Renal cortical epithelial cell (primary cell): ENCODE data around the gene CTXN2. TPM values are rescaled to one million over a fixed set of nuclear protein-coding genes. Genes with fewer than 3 reads are reported as not detected.

Experiments used
- DNase-seq: peaks from one replicate; pipeline ENCODE4 v3.0.0-alpha.2; 2011; ENCODE audit warnings: low read depth
- total RNA-seq: library from RNA; depleted of rRNA; stranded (reverse); fragments of >200 nt; gene quantifications from 2 replicates; pipeline ENCODE4 v1.2.3, GENCODE V29; 2014

CTXN2 gene
- total RNA-seq = 0.05 TPM in 1 of 2 replicates, not detected in the other

DNA sequence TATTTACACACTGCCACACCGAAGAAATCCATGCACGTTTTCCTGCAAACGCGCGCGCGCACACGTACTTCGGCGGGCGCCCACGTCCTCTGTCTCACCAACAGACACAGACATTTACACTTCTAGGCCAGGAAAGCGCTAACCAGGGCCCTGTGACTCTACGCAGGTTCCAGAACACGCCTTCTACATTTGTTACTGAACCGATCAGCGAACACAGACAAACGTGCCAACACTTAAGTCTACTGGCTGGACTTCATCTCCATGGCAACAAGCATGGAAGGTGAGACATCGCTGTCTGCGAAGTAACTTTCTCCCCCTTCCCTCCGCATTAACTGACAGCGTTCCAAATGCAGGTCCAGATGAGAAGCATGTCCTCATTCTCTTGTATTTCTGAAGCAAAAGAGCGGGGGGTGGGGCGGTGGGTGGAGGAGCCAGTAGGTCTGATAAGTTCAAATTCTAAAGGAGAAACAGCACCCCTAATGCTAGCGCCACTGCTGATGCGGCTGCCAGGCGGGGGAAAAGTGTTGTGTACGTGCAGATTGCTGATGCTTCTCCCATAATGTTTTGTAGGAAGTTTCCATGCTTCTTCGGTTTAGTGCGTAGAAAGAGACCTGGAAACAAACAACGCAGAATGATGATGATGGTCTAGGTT lies at the start of gene CTXN2:
Gene CTXN2, plus strand, starts transcription at position 92 of the 652 bp plus-strand sequence. CDS start 9,636 bp downstream, outside the sequence.
- DNase-seq = peak; percentile 36

DNA sequence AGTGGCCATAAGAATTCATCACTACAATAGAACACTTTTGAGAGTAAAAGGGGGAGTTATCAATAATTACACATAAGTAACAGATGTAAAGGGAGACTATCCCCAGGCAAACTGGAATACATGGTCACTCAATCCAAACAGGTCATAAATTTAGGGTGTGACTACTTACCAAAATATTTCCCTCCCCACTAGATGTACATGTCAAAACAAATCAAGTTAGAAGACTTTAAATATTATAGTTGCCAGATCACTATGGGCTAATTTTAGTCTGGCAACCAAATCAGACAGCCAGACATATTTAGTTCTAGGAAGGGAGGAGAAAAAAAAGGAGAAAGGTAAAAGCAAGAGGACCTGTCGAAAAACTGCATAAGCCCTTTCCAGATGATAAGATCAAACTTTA lies 47.6 kb upstream of the CTXN2 start:
- no peak for DNase-seq

DNA sequence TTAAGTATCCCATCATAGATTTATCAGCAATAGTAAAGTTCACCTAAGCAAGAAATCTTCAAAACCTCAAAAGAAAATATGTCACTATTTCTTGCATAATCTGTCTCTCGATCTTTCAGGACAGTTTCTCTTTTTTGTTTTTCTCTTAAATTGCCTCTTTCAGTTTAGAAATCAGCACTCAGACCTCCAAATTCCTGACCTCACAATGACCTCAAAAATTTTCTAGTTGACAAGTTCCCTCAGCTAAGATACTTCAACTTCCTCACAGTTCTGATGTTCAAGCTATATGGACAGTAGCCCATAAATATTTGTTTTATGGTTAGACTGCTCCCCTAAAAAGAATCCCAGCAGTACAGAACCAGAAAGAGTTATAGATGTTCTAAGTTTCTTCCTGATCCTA lies 46.6 kb upstream of the CTXN2 start:
- no peak for DNase-seq

DNA sequence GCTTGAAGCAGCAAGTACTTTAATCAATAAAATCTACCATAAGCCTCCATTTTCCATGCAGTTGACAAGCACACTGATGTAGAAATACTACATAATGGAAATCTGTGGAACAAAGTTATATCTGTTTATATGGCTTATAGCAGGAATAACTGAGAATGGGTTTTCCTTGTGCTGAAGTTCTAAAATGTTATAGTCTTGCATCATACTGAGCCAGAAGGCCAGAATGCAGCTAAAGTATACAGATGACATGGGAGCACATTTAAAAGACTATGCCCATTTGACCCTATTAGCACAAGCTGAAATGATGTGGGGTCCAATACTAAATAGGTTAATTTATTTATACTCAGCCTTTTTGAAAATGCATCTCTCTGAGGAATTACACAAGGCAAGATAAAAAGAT lies 45.5 kb upstream of the CTXN2 start:
- DNase-seq = no peak

DNA sequence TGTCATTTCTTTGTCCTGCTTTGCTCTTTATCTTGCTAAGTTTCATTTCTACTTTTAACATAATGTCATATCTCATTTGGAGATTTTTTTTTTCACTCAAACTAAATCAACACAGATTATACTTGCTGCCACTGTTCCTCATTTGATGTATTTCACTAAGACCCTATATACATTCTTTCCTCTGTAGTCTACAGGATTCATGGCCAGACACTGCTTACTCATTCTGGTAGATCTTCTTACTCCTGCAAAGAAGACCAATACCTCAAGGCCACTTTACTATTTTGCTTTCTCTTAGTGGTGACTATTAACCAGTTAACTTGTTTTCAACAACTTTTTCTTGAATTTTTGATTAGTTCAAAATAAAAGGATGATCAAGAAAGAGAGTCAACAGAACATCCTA lies 44.1 kb upstream of the CTXN2 start:
- no peak for DNase-seq

DNA sequence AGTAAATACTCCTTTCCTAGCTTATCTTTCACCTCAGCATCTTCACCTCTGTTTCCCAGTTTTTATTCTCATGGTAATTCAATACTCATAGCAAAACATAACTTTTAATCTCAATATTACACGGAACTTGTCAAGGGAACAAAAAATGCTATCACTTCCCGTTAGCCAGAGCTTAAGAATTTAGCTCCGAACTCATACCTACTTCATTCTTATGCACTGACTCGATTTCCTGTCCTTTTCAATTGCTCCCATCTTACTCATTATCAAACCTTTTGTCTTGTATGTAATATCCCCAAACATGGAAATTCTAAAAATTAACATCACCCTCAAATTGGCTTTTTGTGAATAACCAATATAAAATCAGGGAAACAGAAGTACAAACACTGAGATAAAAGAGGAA lies 41.6 kb upstream of the CTXN2 start:
- DNase-seq = peak; percentile 34

DNA sequence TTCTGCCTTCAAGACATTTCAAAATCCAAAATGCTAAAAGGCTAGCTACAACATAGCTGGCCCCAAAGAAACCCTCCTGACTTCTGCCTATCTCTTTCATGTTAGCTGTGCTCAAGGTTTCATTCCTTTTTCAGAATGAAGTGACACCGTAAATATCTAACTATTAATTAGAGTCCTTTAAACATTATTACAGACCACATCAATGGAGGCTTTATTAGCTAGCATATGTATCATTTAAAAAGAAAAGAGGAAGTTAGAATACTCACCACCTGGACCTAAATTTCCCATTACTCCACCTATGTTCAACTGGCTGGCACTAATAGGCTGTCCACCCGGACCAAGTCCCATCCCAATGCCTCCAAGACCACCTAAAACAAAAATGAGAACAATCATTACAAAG lies 37.9 kb upstream of the CTXN2 start:
- no peak for DNase-seq

DNA sequence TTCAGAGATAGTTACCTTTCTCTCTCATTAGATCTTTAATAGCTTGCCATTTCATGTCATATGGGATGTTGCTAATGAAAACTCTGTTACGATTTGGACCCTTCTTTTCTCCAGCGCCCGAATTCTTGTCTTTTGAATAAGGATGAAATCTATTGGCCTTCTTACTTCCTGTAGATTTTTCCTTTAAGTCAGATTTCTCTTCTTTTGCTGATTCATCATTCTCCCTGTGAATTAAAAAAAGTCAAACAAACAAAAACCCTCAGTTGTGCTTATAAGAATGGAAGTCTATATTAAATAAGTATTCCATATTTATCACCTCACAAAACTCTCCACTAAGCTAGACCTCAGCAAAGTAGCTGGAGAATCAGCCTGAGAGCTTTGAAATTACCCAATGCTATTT lies 22.8 kb upstream of the CTXN2 start:
- no peak for DNase-seq

DNA sequence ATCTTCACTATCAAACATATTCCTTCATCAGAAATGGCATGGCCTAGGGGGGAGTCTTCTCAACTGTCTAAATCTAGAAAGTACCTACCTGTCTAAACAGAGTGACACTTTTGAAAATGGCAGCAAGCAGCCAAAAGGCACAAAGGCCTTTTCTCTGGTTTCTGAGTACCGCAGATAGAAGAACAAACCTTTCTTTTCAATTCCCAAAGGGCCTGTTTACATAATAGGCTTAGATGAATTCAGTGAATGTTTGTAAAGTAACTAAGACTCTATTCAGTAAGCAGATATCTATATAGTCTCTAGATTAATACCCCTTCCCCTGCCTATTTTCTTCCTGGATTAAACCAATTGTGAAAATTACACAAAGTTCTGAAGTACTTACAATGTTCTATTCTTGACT lies 20.5 kb upstream of the CTXN2 start:
- no peak for DNase-seq

DNA sequence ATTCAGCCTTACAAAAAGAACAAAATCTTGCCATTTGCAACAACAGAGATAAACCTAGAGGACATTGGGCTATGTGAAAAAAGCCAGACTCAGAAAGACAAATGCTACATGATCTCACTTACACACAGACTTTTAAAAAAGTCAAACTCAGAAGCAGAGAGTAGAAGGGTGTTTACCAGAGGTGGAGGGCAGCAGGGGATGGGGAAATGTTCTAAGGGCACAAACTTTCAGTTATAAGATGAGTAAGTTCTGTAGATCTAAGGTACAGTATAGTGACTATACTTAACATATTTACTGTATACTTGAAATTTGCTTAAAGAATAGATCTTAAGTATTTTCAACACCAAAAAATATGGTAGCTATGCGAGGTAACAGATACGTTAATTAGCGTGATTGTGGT lies 16.3 kb upstream of the CTXN2 start:
- no peak for DNase-seq

DNA sequence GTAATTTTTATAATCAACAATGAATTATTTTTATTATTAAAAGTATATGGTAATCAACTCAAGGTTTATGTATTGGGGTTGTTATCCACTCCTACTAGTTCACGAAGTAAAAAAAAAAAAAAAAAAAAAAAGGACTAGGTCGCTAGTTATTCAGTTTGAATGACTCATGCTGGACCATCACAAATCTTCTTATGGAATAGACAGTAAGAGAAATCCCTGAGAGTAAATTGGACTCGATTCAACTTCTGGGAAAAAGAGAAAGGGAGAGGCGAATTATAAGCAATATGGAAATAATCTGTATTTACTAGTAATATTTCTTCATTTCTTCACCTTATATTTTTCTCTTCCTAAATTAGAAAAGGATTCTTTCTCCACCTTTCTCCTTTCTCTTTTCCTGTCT lies 15.4 kb upstream of the CTXN2 start:
- DNase-seq = peak; percentile 10

DNA sequence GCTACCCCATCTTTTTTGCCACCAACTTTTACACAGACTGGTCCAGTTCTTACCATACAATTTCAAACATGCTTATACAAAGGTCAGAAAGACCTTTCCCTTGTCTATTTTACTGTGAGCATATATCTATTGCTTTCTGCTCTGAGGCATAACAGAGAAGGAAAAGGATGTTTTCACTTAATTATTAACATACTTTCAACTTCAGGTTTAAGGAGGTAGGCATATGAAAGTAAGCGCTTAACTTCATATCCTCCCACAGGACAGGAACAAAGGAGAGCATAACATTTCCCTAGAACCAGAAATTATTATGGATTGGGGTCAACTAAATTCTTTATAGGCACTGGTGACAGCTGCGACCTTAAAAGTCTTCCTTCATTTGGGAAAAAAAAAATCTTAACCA lies 14.5 kb upstream of the CTXN2 start:
- DNase-seq = peak; percentile 37

DNA sequence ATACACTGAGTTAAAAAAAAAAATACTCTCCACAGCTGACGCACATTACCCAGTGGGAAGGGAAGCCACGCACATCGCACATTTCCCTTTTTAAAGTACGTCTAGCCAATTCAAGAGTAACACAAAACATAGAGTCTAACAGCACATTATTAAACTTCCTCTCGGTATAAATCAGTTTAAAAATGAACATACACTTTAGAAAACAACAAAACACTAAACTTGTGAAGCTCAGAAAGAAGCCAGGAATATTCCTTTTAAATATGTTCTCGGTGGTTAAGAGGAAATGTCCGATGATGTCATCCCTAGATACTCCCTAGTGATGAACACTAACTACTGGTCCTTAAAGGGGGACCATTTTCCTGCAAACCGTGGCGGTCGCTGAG lies 14.1 kb upstream of the CTXN2 start:
- peak; percentile 69 for DNase-seq

DNA sequence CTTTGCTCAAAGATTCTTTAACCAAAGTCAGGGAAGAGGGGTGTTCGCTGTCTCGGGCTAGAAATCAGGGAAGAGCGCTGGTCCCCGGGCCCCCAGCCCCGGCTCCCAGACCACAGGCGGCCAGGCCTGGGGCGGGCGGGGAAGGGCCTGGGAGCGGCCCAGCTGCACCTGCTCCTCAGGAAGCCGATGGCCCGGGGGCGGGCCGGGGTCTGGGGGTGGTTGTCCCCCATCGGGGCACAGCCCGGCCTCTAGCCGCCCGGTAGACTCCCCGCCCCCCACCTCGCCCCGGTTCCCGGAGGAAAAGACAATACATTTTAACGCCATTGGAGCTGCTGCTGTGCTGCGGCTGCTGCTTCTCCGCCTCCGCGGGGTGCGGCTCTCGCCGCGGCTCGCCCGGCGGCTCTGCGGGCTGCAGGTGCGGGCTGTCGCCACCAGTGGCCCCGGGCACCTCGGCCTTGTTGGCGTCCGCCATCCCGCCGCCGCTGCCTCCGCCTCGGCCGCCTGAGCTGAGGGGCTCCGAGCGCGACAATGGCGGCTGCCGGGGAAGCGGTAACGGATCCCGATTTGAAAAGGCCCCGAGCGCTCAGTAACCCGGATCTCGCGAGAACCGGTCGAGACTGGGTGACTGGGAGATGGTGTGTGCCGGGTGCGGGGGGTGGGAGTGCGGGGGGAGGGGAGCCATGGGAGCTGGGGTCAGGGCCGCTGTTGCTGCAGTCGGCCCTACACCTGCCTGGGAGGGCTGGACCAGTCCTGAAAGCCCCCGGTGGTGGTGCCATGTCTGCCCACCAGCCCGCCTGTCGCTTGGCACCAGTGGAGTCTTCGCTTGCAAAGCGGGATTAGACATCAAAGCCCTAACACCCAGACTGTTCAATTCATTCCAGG lies 13.5 kb upstream of the CTXN2 start, which contains the start of gene MYEF2:
Gene MYEF2, minus strand, starts transcription at position 530 of the 882 bp plus-strand sequence. Its CDS starts 58 bp downstream, at position 472.
- peak; percentile 58 for DNase-seq

DNA sequence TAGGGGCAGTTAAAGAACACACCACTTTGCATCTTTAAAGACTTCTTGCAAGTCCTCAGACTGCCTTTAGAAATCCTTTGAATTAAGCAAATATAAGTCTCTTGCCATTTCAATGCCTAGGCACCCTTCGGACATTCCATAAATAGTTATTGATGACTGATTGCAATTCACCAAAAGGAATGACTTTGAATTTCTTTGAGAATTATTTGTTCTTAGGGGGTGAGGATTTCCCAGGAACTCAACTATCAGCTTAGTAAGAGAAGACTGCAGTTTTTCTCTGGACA lies 12.9 kb upstream of the CTXN2 start:
- peak; percentile 6 for DNase-seq

DNA sequence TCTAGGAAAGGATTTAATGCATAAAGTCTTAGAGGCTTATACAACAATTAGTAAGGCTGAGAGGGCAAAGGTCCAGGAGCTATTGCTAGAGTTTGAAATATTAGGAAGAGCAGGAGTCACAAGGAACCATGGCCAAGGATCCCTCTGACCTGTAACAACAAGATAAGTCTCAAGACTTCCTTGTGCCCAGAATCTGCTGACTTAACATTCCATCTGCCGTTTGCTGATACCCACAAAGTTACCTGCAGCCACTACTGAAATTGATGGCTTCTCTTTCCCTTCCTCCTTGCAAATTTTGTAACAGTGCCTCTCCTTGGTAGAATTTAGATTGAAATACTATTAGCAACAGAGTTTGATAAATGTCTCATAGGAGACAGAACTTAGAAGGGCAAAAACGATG lies 8.7 kb upstream of the CTXN2 start:
- no peak for DNase-seq

DNA sequence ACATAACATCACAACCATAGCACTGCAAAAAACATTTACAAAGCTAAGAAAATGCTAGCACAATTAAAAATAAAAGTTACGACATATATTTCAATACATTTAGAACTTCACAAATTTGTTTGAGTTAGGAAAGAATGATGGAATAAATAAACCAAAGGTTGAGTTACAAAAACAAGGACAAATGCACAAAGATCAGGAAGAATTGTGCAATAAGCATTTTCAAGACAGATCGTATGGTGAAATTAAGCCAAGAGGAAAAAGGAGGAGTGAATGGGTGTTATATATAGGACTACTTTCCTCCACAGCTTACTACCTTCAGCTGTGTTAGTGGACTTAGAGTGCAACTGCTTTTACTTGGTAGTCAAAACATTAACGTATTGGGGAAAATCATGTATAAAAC lies 5.9 kb upstream of the CTXN2 start:
- DNase-seq = no peak

DNA sequence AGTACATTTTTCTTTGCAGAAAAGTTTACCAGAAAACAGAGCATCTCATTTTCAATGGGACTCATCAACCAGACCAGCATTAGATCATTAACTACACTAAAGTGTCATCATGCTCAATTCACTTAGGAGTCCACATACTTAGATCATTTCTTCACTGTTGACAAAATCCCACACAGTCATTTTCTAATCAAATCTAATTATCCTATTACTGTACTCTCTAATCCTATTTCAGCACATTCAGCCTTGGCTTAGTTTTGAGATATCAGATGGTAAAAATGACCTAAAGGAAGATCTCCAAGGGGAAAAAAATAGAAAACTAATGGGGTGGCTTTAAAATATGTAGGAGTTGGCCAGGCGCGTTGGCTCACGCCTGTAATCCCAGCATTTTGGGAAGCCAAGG lies 5.2 kb upstream of the CTXN2 start:
- DNase-seq = no peak

DNA sequence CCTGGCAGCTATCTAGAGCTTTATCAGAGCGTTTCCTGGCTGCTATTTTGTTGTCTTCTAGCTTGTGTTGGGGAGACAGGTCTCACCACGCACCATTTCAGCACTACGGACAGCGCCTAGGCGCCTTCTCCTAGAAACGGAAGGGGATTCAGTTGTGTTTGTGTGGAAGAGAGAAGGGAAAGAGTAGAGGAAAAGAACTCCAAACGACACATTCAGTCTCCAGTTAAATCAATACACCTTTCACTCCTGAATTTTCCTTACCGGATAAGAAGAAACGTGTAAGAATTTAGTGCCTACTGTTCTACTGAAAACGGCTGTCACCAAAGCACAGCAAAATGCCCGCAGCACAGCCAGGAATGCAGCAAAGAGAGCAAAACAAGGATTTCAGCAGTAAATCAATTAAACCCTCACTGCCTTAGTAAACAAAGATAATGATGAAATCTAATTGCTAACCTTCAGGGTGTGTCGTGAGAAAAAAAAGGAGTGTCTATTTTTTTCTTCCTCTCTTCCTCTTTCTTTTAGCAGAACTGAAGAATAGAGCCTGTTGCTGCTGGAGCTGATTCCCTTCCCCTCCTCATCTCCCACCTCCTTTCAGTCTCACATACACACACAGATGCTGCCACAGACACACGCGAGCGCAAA lies 412 bp upstream of the CTXN2 start:
- peak; percentile 62 for DNase-seq

DNA sequence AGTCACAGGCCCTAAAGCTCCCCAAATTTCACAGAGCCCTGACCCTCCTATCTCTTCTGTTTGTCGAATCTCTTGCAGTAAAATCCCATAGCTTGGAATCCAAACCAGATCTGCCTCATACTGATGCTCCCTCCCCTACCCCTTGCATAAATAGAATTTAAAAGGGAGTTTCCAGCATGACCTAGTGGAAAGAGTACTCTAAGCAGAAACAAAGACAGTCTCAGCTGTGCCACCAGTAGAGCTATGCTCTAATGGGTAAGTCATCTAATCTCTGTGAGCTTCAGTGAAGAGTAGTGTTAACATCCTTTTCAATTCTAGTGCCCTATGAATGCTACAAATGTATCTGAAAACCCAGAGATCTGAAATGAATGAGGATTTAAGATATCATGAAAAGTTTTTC lies 10.6 kb downstream of the CTXN2 start:
- DNase-seq = no peak

DNA sequence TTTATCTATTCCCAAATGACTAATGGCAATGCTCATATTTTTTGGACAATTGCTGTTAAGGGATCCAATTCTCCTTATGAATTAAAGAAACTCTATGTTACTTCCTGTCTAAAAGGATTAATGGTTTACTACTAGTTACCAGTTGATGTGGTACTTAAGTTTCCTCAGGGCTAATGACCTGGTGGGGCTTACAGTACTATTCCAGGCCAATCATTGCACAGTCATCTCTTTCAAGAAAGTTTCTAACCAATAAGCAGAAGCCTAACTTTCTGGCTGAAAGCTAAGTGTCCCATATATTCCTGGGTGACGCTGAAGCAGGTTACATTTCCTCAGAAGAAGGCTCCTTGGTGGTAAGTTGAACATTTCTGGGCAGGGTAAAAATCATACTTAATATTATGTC lies 14.5 kb downstream of the CTXN2 start, which contains the start of gene SLC12A1:
Gene SLC12A1, plus strand, starts transcription at position 322 of the 400 bp plus-strand sequence. CDS start 1,418 bp downstream, outside the sequence.
- DNase-seq = peak; percentile 91

DNA sequence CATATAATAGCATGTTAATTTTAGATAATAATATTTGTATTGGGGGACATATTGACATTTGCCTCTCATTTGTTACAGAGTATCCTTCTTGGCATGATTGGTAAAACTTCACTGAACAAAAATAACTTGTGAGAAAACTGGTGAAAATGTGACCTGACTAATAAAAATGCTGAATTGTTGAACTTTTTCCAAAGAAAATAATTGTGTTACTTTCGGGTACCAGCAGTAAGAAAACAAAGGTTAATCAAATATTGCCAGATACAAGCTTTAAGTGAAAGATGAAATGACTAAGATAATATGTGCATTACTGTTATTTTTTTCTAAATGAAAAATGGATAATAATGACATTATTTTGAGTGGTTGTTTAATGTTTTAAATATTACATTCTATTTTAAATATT lies 29.8 kb downstream of the CTXN2 start:
- peak; percentile 59 for DNase-seq

DNA sequence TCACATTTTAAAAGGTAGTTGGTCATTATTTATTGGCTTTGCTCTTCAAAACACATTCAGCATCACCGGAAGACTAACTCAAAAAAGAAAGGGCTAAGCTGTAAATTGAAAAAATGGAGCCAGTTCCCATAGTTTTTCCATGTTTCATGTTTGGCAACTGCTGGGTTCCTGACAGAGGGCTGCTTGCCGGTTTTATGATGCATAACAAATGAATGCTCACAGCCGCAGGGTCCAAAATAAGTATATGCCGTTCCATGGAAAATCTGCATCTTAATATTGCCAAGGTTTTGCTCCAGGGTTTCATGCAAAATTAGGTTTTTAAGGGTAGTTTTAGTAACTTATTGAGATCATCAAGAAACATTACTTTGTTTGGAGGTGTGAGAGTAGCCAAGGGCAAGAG lies 30.4 kb downstream of the CTXN2 start:
- peak; percentile 87 for DNase-seq
